ENCODE data around the gene APBB2. TPM values are rescaled to one million over a fixed set of nuclear protein-coding genes. Genes with fewer than 3 reads are reported as not detected.

Gene APBB2
- total and polyA plus RNA-seq, 2 of the 8 experiments (the other 6 are each of a cell fraction or from before 2014, with no cell fraction given) = 58.7 to 59.4 TPM

GRCh38 chr4:40822420-40823166, 391.7 kb downstream of the APBB2 start (continued):
- no peak for TF ChIP-seq CHD7 (IDR thresholded peaks at IDR 0.05; ENCODE audit: insufficient replicate concordance, low read length)
- no peak for TF ChIP-seq EGR1 (IDR thresholded peaks at IDR 0.05; ENCODE audit: borderline replicate concordance, low read depth, low read length)
- TF ChIP-seq KDM5A (IDR thresholded peaks at IDR 0.05; ENCODE audit: low read length) = no peak
- no peak for TF ChIP-seq SIRT6 (IDR thresholded peaks at IDR 0.05; ENCODE audit: low read length)
- no peak for TF ChIP-seq KDM4A (IDR thresholded peaks at IDR 0.05; ENCODE audit: low read depth, low read length, severe bottlenecking)
- TF ChIP-seq NANOG (IDR thresholded peaks at IDR 0.05; ENCODE audit: insufficient read depth, low read depth, low read length, poor library complexity, severe bottlenecking) = no peak
- TF ChIP-seq CHD2 (IDR thresholded peaks at IDR 0.05; ENCODE audit: low read length) = no peak
- no peak for TF ChIP-seq CTBP2 (IDR thresholded peaks at IDR 0.05; ENCODE audit: borderline replicate concordance, insufficient read depth, insufficient read length, low read length)
- no peak for TF ChIP-seq TCF12 (IDR thresholded peaks at IDR 0.05; ENCODE audit: low read depth, low read length)
- no peak for TF ChIP-seq EZH2 (IDR thresholded peaks at IDR 0.05; ENCODE audit: low read depth, low read length, severe bottlenecking)

Measured in H1 (cell line).